OCI-LY1 (cell line): ENCODE measurements around the gene MAP3K8.

Experiments
- EZH2 ChIP-seq: fragments of 200-600 bp; sonication (generic), shearing (Covaris generic); IDR thresholded peaks from 2 replicates; pipeline ENCODE4 v1.8.0; 2017; ENCODE audit warnings: borderline replicate concordance, mixed run types, mild to moderate bottlenecking, antibody characterized with exemption, low read length, moderate library complexity, mixed read lengths
- TF ChIP-seq, protein P1 (sequence below): fragments of 200-600 bp; sonication (generic), shearing (Covaris generic); IDR thresholded peaks from 2 replicates; pipeline ENCODE4 v1.5.1; 2017; ENCODE audit warnings: mild to moderate bottlenecking, antibody characterized with exemption, low read length, moderate library complexity, mixed read lengths

DNA sequence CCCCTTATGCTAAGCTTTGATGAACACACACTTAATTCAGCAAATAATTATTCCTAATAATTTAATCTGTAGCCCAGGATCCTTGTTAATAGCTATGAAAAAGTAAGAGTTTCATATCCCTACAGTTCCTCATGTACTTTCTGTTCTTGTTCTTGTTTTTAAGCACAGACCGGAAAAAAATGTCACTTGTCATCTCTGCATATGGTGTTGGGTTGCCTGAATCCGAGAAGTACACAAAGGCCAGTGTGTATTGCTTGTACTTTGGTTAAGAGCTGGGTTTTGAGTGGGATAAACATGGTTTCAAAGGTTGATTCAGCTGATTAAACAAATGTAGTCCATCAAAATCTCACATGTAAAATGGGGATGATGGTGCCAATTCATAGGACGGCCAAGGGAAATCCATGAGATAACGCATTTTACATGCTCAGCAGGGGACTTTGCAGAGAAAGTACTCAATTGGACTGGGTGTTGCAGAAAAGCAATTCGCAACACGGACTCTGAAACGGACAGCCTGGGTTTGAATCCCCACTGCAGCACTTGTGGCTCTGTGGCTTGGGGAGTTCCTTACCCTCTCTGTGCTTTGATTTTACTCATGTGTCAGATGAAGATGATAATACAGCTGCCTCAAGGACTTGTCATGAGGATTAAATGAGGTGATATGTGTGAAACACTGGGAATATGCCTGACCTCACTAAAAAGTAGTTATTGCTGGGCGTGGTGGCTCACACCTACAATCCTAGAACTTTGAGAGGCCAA lies 71.7 kb downstream of the MAP3K8 start:
- TF ChIP-seq, protein P1, sequence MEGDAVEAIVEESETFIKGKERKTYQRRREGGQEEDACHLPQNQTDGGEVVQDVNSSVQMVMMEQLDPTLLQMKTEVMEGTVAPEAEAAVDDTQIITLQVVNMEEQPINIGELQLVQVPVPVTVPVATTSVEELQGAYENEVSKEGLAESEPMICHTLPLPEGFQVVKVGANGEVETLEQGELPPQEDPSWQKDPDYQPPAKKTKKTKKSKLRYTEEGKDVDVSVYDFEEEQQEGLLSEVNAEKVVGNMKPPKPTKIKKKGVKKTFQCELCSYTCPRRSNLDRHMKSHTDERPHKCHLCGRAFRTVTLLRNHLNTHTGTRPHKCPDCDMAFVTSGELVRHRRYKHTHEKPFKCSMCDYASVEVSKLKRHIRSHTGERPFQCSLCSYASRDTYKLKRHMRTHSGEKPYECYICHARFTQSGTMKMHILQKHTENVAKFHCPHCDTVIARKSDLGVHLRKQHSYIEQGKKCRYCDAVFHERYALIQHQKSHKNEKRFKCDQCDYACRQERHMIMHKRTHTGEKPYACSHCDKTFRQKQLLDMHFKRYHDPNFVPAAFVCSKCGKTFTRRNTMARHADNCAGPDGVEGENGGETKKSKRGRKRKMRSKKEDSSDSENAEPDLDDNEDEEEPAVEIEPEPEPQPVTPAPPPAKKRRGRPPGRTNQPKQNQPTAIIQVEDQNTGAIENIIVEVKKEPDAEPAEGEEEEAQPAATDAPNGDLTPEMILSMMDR = no peak
- TF ChIP-seq EZH2 = no peak
